Left lobe of liver (tissue), 2 donors: ENCODE data around the gene MYH10. TPM values are rescaled to one million over a fixed set of nuclear protein-coding genes. Genes with fewer than 3 reads are reported as not detected.

Experiments used
- ATAC-seq: fragments of 200-7000 bp; cut with Tn5 transposase; one replicate; pipeline ENCODE4 v1.9.1; 2020; ENCODE audit warnings: mild to moderate bottlenecking, moderate library complexity
- DNase-seq: peaks from one replicate; pipeline ENCODE4 v3.0.0-alpha.2; 2020; ENCODE audit warnings: low spot score
- total RNA-seq: library from RNA; stranded (reverse); gene quantifications from one replicate; pipeline ENCODE4 v1.2.1, GENCODE V29; 2021
- donor health status: DM: no; HTN: no; CAD: no; lungs with moderate emphysema.
- donor health status: DM: no; HTN: yes; CAD: no.

The MYH10 gene
- total RNA-seq, 1 donor from 2014 or later, result 22.8 TPM

- DNase-seq, result no peak
- peak; percentile 21 for ATAC-seq
These were observed 130.9 kb downstream of the MYH10 start for GRCh38 chr17:8499614-8500013.

- no peak for ATAC-seq
- no peak for DNase-seq
These were observed 131.4 kb downstream of the MYH10 start for GRCh38 chr17:8499171-8499570.

GRCh38 chr17:8496081-8496480 lies 134.4 kb downstream of the MYH10 start:
- no peak for DNase-seq

GRCh38 chr17:8494506-8495111 lies 135.9 kb downstream of the MYH10 start:
- DNase-seq, result no peak
- no peak for ATAC-seq

More at GRCh38 chr17:8496081-8496480, 134.4 kb downstream of the MYH10 start:
- ATAC-seq, result no peak

GRCh38 chr17:8494021-8494420 lies 136.5 kb downstream of the MYH10 start:
- ATAC-seq, result peak; percentile 32
- DNase-seq, result no peak

GRCh38 chr17:8492121-8492520 lies 138.4 kb downstream of the MYH10 start:
- DNase-seq, result no peak

GRCh38 chr17:8490256-8491023 lies 140.1 kb downstream of the MYH10 start:
- DNase-seq, result no peak
- peak; percentile 16 for ATAC-seq

More at GRCh38 chr17:8492121-8492520, 138.4 kb downstream of the MYH10 start:
- ATAC-seq, result no peak

GRCh38 chr17:8489841-8490240 lies 140.7 kb downstream of the MYH10 start:
- no peak for DNase-seq
- no peak for ATAC-seq

GRCh38 chr17:8488901-8489300 lies 141.6 kb downstream of the MYH10 start:
- ATAC-seq (peak; percentile 86), DNase-seq (no peak)

- ATAC-seq (peak; percentile 16), DNase-seq (no peak)
These were observed 142.0 kb downstream of the MYH10 start for GRCh38 chr17:8488491-8488890.

GRCh38 chr17:8487743-8488142 lies 142.8 kb downstream of the MYH10 start:
- ATAC-seq, result no peak
- DNase-seq, result no peak

- DNase-seq (no peak), ATAC-seq (no peak)
These were observed 143.3 kb downstream of the MYH10 start for GRCh38 chr17:8487130-8487645.

GRCh38 chr17:8485491-8485890 lies 145.0 kb downstream of the MYH10 start:
- DNase-seq (no peak), ATAC-seq (no peak)

- DNase-seq (no peak), ATAC-seq (no peak)
These were observed 146.1 kb downstream of the MYH10 start for GRCh38 chr17:8484465-8484864.

GRCh38 chr17:8482546-8482945 lies 148.0 kb downstream of the MYH10 start:
- no peak for ATAC-seq
- no peak for DNase-seq

- DNase-seq (no peak), ATAC-seq (no peak)
These were observed 148.8 kb downstream of the MYH10 start for GRCh38 chr17:8481703-8482102.

GRCh38 chr17:8481089-8481488 lies 149.4 kb downstream of the MYH10 start:
- no peak for ATAC-seq
- no peak for DNase-seq

GRCh38 chr17:8480011-8480976 lies 150.2 kb downstream of the MYH10 start:
- ATAC-seq (no peak), DNase-seq (no peak)

- ATAC-seq, result no peak
These were observed 151.0 kb downstream of the MYH10 start for GRCh38 chr17:8479431-8479947.

GRCh38 chr17:8477715-8478441 lies 152.6 kb downstream of the MYH10 start:
- peak; percentile 90 for ATAC-seq

More at GRCh38 chr17:8479431-8479947, 151.0 kb downstream of the MYH10 start:
- DNase-seq, result no peak

More at GRCh38 chr17:8477715-8478441, 152.6 kb downstream of the MYH10 start:
- peak; percentile 87 for DNase-seq
